Neutrophil (primary cell): Measurements from ENCODE around the gene PDZD7.

ENCODE experiments used
- H3K27ac ChIP-seq: fragments of 200-600 bp; sonication (generic); 2 replicates; pipeline ENCODE4 v1.5.1; 2016; ENCODE audit warnings: mild to moderate bottlenecking, moderate library complexity
- H3K27me3 ChIP-seq: fragments of 200-600 bp; sonication (generic); 2 replicates; pipeline ENCODE4 v1.6.0; 2016; ENCODE audit warnings: mild to moderate bottlenecking
- H3K36me3 ChIP-seq: fragments of 200-600 bp; sonication (generic); 2 replicates; pipeline ENCODE4 v1.5.1; 2017
- H3K4me1 ChIP-seq, 2 experiments: fragments of 200-600 bp in 1 of 2; sonication (generic) in 1 of 2; 1 replicate in 1 of 2; 2 replicates in 1 of 2; pipeline versions ENCODE4 v1.5.1 to v1.6.1; 2013 to 2016; ENCODE audit warnings: low read depth in 1 of 2, low read length in 1 of 2, mild to moderate bottlenecking in 1 of 2, moderate library complexity in 1 of 2; ENCODE audit not compliant: control insufficient read depth in 1 of 2, insufficient read depth in 1 of 2
- H3K4me3 ChIP-seq, 2 experiments: fragments of 200-600 bp in 1 of 2; sonication (generic) in 1 of 2; 1 replicate in 1 of 2; 2 replicates in 1 of 2; pipeline ENCODE4 v1.5.1; 2013 to 2016; ENCODE audit warnings: low read depth in 1 of 2, low read length in 1 of 2, mild to moderate bottlenecking in 1 of 2, moderate library complexity in 1 of 2
- H3K9me3 ChIP-seq: fragments of 200-600 bp; sonication (generic); 2 replicates; pipeline ENCODE4 v1.5.1; 2016
- TF ChIP-seq, protein P1 (sequence below): fragments of 200-600 bp; sonication (generic); IDR thresholded peaks from 2 replicates; pipeline ENCODE4 v1.5.1; 2016; ENCODE audit warnings: antibody characterized with exemption

The PDZD7 gene

GRCh38 chr10:101041252-101041761 lies 10.4 kb upstream of the PDZD7 start:
- no peaks in the 10 kb centered on the region for H3K36me3 ChIP-seq
- no peak overlapping the region for H3K4me3 ChIP-seq
- TF ChIP-seq, protein P1, sequence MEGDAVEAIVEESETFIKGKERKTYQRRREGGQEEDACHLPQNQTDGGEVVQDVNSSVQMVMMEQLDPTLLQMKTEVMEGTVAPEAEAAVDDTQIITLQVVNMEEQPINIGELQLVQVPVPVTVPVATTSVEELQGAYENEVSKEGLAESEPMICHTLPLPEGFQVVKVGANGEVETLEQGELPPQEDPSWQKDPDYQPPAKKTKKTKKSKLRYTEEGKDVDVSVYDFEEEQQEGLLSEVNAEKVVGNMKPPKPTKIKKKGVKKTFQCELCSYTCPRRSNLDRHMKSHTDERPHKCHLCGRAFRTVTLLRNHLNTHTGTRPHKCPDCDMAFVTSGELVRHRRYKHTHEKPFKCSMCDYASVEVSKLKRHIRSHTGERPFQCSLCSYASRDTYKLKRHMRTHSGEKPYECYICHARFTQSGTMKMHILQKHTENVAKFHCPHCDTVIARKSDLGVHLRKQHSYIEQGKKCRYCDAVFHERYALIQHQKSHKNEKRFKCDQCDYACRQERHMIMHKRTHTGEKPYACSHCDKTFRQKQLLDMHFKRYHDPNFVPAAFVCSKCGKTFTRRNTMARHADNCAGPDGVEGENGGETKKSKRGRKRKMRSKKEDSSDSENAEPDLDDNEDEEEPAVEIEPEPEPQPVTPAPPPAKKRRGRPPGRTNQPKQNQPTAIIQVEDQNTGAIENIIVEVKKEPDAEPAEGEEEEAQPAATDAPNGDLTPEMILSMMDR, result peak; percentile 75
- H3K27me3 ChIP-seq, result peaks cover 60% of the 10 kb centered on the region
- H3K4me1 ChIP-seq, result peaks cover 12 to 13% of the 10 kb centered on the region in 2 experiments
- no peak overlapping the region for H3K27ac ChIP-seq
- no peaks in the 10 kb centered on the region for H3K9me3 ChIP-seq

DNA sequence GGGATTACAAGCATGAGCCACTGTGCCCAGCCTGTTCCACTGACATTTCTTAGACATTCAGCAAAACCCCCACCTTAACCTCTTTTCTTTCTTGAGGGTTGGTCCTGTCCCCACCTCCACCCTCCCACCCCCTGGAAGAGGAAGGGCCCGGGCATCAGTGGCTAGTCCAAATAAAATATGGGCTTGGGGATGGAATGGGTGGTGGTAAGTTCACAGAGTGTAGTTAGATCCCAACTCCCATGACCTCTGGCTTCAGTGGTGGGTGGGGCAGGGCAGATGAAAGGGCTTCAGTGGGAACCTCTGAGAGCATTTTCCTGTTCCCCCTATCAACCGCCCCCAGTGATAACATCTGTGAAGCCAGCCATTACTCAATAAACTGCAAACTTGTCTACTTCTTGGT lies 9.9 kb upstream of the PDZD7 start:
- no peak overlapping the region for H3K4me3 ChIP-seq
- TF ChIP-seq, protein P1, result no peak
- no peak overlapping the region for H3K27ac ChIP-seq
- no peaks in the 10 kb centered on the region for H3K36me3 ChIP-seq
- H3K9me3 ChIP-seq, result no peaks in the 10 kb centered on the region
- H3K27me3 ChIP-seq, result peaks cover 60% of the 10 kb centered on the region
- H3K4me1 ChIP-seq, result peaks cover 12 to 13% of the 10 kb centered on the region in 2 experiments

DNA sequence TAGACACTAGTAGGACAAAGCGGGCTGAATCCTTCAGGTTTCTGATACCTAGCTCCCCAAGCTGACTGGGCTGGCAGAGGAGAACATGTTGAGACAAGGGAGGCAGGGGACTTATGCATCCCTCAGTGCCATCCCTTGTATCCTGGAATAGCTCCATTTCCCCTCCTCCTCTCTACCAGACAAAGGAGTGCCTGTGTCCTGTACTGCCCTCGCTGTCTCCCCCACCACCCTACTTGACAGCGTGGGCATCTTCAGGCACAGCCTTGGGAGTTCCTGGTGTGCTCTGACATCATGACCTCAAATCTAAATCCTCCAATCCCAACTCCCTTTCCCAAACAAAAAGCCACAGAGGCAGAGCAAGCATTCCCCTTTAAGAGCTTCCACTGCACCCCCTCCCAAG lies 9.1 kb upstream of the PDZD7 start:
- H3K36me3 ChIP-seq, result no peaks in the 10 kb centered on the region
- peaks cover 60% of the 10 kb centered on the region for H3K27me3 ChIP-seq
- TF ChIP-seq, protein P1, result no peak
- no peaks in the 10 kb centered on the region for H3K9me3 ChIP-seq
- no peak overlapping the region for H3K27ac ChIP-seq
- H3K4me3 ChIP-seq, result no peak overlapping the region
- peaks cover 12 to 13% of the 10 kb centered on the region in 2 experiments for H3K4me1 ChIP-seq

GRCh38 chr10:101038484-101038883 lies 7.6 kb upstream of the PDZD7 start:
- no peaks in the 10 kb centered on the region for H3K36me3 ChIP-seq
- H3K4me1 ChIP-seq, result peaks cover 11 to 13% of the 10 kb centered on the region in 2 experiments
- H3K27me3 ChIP-seq, result peaks cover 61% of the 10 kb centered on the region
- TF ChIP-seq, protein P1, result no peak
- no peak overlapping the region for H3K27ac ChIP-seq
- H3K4me3 ChIP-seq, result no peak overlapping the region
- no peaks in the 10 kb centered on the region for H3K9me3 ChIP-seq

DNA sequence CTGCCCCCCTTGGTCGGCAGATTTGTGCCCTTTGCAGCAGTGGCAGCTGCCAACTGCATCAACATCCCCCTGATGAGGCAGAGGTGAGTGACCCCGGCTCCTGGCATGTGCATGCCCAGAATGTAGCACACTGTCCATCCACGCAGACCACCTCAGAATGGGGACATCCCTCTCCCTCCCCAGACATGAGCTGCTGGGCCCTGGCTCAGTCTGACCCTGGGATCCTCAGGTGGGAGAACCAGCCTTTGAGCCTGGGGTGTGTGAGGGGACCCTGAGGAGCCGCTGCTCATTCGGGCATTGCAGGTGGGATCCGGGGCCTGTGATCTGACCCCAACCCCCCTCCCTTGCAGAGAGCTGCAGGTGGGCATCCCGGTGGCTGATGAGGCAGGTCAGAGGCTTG lies 5.8 kb upstream of the PDZD7 start:
- no peak overlapping the region for H3K4me3 ChIP-seq
- no peaks in the 10 kb centered on the region for H3K36me3 ChIP-seq
- H3K9me3 ChIP-seq, result no peaks in the 10 kb centered on the region
- H3K27me3 ChIP-seq, result peaks cover 77% of the 10 kb centered on the region
- H3K4me1 ChIP-seq, result peaks cover 6 to 8% of the 10 kb centered on the region in 2 experiments
- TF ChIP-seq, protein P1, result no peak
- H3K27ac ChIP-seq, result no peak overlapping the region
